GM12874 (cell line): ENCODE data around the gene NRG2.
A peak's percentile ranks its signal among the peaks of the same experiment; 100 is the strongest.

Experiments used
- TF ChIP-seq, protein P1 (sequence below): IDR thresholded peaks from 2 replicates; pipeline ENCODE4 v1.5.1; 2011; ENCODE audit warnings: low read depth, mild to moderate bottlenecking, control low read depth, low read length, moderate library complexity; ENCODE audit not compliant: insufficient read depth

Gene NRG2

DNA sequence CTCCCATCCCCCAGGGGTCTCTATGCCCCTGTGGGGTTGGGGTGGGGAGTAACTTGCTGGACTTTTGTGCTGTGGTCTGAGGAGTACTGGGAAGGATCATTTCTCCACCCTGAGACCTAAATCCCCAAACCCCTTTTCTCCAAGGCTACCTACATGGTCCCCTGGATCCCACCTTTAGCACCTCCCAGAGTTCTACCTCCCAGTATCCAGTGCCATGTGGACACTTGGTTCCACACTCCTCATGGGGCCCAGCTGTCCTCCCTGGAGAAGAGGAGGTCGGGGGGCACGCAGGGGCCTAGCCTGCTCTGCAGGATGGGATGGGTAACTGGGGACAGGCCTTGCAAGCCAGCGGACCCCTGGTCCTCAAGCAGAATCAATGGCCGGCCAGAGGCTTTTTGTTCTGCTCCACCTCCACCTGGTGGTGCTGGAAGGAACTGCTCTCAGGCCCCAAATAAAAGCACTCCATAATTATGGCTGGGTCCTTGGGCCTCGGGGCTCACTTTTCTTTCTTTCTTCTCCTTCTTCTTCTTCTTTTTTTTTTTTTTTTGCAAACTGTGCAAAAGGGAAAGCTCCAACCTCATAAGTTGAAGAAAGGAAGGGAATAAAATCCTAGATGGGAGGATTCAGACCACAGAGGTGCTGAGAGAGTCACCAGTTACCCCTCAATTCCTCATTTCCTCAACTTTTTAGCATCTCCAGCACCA is 179.1 kb downstream of the NRG2 start:
- TF ChIP-seq, protein P1, sequence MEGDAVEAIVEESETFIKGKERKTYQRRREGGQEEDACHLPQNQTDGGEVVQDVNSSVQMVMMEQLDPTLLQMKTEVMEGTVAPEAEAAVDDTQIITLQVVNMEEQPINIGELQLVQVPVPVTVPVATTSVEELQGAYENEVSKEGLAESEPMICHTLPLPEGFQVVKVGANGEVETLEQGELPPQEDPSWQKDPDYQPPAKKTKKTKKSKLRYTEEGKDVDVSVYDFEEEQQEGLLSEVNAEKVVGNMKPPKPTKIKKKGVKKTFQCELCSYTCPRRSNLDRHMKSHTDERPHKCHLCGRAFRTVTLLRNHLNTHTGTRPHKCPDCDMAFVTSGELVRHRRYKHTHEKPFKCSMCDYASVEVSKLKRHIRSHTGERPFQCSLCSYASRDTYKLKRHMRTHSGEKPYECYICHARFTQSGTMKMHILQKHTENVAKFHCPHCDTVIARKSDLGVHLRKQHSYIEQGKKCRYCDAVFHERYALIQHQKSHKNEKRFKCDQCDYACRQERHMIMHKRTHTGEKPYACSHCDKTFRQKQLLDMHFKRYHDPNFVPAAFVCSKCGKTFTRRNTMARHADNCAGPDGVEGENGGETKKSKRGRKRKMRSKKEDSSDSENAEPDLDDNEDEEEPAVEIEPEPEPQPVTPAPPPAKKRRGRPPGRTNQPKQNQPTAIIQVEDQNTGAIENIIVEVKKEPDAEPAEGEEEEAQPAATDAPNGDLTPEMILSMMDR: peak; percentile 86

DNA sequence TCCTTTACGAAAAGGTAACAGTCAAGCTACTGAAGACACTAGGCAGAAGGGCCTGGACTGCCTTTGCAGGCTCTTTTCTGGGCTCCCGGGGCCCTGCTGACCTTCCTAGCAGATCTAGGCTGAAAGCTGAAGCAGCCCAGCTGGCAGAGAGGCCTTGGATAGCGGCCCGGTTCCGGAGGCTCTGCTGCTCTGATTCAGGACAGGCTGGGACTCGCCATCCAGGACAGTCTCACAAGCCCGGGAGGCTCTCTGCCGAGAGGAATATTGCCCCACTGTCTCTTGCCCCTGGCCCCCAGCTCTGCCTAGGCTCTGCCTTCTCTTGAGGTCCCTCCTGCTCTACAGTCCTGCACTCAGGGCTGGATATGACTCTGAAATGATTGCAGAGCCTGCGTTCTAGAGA is 179.7 kb downstream of the NRG2 start:
- TF ChIP-seq, protein P1: no peak

DNA sequence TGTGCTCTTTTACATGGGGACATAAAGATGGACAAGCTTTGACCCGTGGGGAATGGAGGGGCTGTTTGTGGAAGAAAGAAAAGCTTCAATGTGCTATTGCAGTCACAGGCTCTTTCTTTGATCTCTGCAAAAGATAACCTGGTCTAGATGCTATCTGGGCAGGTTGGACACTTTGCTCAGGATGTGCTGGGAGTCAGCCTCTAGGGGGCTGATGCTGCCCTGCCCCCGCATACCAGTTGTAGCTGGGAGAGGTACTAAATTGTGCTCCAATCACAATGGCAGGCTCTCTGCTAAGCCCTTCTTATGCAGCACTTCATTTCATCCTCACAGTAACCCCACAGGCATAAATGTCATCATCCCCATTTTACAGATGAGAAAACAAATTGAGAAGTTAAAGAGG is 180.3 kb downstream of the NRG2 start:
- TF ChIP-seq, protein P1: peak; percentile 27; the same call in 1 of the 2 replicates

DNA sequence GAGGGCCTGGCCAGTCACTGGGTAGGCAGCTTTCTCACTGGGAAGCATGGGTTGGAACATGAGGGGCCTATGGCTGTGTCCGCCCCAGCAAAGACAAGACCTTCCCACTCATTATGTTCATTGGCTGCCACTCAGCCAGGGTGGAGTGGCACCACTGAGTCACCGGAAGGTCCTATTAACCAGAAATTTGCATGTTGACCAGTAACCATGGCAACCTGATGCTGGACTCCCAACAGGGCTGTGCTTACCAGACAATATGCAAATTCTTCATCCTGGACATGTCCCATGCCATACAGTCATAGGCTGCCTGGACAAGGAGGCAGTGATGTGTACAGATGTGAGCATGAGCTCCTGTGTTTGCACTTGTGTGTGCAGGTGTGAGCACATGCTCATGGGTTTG is 180.8 kb downstream of the NRG2 start:
- TF ChIP-seq, protein P1: no peak

DNA sequence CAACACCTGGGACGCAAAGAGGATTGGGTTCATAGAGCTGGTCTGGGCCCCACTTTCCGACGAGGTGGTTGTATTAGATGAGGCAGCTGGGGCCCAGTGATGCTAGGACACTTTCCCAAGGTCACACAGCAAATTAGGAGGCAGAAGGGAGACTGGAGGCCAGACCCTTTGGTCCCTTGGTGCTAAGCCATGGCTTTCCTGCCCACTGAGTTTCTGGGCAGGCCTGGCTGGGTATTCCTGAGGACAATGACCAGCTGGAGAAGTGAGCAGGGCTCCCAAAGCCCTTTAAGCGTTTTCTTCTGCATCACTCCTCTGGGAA is 181.3 kb downstream of the NRG2 start:
- TF ChIP-seq, protein P1: no peak

DNA sequence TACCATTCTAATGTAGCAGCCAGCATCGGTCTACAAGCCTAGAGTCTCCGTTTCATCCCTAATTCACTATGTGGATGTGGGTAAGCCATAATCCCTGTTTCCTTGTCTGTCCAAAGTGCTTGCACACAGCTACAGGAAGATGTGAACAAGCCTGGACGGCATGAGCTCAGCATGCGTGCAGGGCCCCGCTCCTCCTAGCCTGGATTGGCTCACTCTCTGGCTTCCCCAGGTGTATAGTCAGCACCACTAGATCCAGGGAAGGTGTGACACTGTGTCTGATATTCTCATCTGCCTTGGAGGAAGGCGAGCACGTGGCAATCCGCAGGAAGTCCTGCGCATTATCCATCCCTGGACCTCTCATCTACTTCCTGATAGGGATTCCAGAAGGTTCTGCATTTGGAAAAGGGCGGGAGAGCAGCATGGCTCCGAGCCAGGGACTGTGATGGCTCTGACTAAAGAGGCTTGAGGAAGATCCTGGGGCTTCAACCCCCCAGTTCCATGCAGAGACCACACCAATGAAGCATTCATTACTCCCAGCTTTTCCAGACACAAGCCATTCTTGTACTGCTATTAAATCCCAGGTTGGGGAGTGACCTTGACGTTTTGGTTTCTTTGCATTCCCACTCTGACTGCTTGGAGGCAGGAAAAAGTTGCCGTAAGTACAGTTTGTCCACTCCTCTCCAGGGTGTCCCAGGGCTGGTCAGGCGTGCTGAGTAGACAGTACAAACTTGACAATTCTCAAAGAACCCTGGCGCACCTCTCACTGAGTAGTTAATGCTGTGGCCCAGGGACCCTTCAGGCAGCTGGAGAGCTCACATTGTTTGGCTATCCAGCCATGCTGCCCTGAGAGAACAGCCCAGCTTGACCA is 181.8 kb downstream of the NRG2 start:
- TF ChIP-seq, protein P1: no peak

DNA sequence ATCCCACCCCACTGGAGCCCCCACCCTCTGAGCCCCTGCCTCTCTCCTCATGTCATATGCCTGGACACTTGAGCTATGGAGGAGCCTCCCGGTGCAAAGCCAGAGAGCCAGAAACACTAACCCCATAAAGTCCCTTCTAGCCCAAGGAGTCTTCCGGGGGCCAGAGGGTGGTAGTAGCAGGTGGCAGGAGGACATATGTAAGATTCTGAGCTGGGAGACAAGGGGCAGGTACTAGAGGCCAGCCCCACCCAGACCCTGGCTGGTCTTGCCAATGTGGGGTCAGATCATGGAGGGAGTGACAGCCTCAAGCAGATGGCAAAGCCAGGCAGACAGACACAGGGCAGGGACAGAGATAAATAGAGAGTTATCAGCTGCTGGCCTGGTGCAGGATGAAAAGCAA is 184.1 kb downstream of the NRG2 start:
- TF ChIP-seq, protein P1: no peak
